NT2/D1 (cell line): Measurements from ENCODE around the gene KIFBP.

ENCODE experiments used
- SUZ12 ChIP-seq: IDR thresholded peaks from 2 replicates; pipeline ENCODE4 v1.6.1; 2011; ENCODE audit not compliant: insufficient read length, insufficient read depth; ENCODE audit errors: extremely low read depth
- YY1 ChIP-seq: IDR thresholded peaks from 2 replicates; pipeline ENCODE4 v1.6.1; 2011; ENCODE audit not compliant: insufficient read length, insufficient read depth
- ZNF274 ChIP-seq: IDR thresholded peaks from 2 replicates; pipeline ENCODE4 v1.6.1; 2011; ENCODE audit warnings: mild to moderate bottlenecking, low read depth, low read length

DNA sequence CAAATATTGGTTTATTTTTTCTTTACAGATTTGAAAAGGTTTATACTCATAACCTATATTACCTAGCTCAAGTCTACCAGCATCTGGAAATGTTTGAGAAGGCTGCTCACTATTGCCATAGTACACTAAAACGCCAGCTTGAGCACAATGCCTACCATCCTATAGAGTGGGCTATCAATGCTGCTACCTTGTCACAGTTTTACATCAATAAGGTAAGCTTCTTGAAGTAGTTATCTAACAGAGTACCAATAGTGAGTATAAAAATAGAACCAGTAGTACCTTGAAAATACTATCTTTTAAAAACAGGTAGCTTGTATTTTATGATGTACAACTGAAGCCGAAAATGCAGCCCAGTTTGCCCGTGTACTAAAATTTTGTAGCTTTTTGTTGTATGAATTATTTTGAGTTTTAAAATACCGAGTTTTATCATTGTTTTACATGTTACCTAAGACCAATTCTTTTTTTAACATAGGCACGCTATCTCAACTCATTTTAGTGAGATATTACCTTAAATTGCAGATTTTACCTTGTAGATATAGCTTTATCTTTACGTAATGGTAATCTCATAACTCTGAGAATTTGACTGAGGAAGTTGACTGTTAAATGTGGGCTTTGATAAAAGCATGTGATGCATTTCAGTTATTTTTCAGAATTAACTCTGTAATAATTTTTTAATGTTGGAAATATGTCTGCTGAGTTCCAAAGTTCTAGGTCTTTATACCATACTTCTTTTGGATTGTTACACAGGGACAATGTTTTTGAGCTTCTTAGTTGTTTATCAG, 17.3 kb downstream of the KIFBP start:
- no peak for TF ChIP-seq SUZ12
- no peak for TF ChIP-seq YY1
- no peak for TF ChIP-seq ZNF274
